ENCODE measurements around the gene SAA1.
"Not testable (repeated sequence)": the region's sequence is repeated elsewhere in the genome, so short reads cannot be mapped to it uniquely, and the experiment has no call there.

DNA sequence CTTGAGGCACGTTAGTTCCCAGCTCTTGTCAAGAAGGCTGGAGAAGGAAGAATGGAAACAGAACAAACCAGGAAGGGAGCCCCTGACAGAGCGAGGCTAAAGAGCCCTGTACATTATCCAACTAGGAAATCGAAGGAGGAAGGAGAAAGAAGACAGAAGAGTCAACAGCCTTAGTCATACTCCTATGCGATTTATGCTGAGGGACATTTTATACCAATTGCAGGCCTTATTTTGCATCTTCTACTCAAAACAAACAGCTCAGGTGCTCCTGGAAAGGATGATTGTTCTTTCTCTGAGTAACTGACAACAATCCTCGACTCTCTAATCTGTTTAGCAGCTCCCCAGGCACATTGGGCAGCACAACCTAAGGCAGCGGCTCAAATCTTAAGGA is 18.9 kb upstream of the SAA1 start:
- TF ChIP-seq TCF7L2 (IDR thresholded peaks at IDR 0.05; ENCODE audit: borderline replicate concordance, low read depth, low read length); ZNF335 (tag by site-specific recombination; conservative IDR thresholded peaks at IDR 0.05): not testable (repeated sequence)
